Erythroblast (primary cell): Measurements from ENCODE around the gene CHAD.

Experiments
- GATA1 ChIP-seq: IDR thresholded peaks from 2 replicates; pipeline ENCODE4 v1.6.1; 2011; ENCODE audit warnings: low read depth, mild to moderate bottlenecking, control low read depth, low read length, moderate library complexity
- POLR2A ChIP-seq: IDR thresholded peaks from 2 replicates; pipeline ENCODE4 v1.6.1; 2011; ENCODE audit warnings: mild to moderate bottlenecking, low read length

DNA sequence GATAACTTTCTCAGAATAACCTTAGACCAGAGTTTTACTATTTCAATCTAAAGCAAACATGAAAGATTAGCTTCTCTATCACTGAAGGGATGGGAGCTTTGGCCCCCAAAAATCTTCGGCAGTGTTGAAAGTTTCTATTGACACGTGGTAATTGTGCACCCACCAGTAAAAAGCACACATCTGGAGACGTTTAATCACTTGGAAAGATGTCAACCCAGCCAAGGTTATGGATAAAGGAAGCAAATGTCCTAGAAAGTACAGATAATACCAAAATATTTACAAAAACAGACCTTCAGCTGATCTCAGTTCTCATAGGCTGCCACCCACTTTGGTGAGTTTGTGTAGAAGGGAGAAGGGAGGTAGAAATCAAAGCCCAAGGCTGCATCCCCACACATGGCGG, 44.8 kb upstream of the CHAD start:
- no peak for TF ChIP-seq POLR2A
- no peak for TF ChIP-seq GATA1
